Measurements from ENCODE around the gene DBP.
"Not testable (repeated sequence)": the region's sequence is repeated elsewhere in the genome, so short reads cannot be mapped to it uniquely, and the experiment has no call there.

Gene DBP, protein sequence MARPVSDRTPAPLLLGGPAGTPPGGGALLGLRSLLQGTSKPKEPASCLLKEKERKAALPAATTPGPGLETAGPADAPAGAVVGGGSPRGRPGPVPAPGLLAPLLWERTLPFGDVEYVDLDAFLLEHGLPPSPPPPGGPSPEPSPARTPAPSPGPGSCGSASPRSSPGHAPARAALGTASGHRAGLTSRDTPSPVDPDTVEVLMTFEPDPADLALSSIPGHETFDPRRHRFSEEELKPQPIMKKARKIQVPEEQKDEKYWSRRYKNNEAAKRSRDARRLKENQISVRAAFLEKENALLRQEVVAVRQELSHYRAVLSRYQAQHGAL

DNA sequence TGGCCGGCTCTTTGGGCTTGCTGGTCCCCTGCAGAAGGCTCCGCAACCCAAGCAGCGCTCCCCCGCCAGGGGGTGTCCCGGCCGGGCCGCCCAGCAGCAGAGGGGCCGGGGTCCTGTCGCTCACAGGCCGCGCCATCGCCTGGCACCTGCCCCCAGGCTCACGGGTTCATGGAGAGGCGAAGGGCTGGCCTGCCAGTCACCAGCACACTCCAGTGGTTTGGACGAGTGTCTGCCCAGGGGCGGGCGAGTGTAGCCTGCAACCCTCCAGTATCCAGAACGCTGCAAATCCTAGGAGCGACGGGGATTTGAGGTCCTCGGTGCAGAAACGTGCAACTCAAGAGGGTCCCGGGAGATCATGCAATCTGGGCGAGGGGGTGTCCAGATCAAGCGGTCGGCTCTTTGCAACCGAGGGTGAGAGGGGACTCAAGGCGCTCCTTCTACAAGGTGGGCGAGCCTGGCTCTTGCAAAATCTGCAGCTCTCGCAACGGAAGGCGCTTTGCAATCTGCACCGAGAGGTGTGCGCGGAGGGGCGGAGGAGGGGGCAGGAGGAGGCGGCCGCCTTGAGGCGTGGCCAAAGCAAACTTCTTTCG lies at the start of gene DBP:
Gene DBP, minus strand, starts transcription at position 521 of the 590 bp plus-strand sequence. Its CDS starts 385 bp downstream, at position 136.
- Histone ChIP-seq H3K9ac (ENCODE audit: low read length in 5 of 5) (peak within 1 kb of the TSS; percentile 64 to 89 (median 79)), H3K27ac (ENCODE audit: low read depth, low read length) (peak within 1 kb of the TSS; percentile 91), H3K9me3 (ENCODE audit: control insufficient read depth in 5 of 5, low read length in 5 of 5) (no peaks in the 10 kb centered on the region), H3K4me1 (ENCODE audit: control insufficient read depth in 5 of 5, insufficient read depth in 5 of 5, low read length in 5 of 5) (peaks cover 16 to 60% (median 56%) of the 10 kb centered on the region in 5 donors), H3K27me3 (ENCODE audit: control insufficient read depth in 5 of 5, insufficient read depth in 4 of 5, low read length in 5 of 5) (no peaks in the 10 kb centered on the region), H3K36me3 (ENCODE audit: control insufficient read depth in 5 of 5, insufficient read depth in 5 of 5, low read length in 5 of 5) (peaks cover 0 to 8% (median 6%) of the 10 kb centered on the region in 5 donors), H3K4me3 (ENCODE audit: low read depth in 1 of 5, low read length in 5 of 5) (peak within 1 kb of the TSS; percentile 83 to 94 (median 90))

DNA sequence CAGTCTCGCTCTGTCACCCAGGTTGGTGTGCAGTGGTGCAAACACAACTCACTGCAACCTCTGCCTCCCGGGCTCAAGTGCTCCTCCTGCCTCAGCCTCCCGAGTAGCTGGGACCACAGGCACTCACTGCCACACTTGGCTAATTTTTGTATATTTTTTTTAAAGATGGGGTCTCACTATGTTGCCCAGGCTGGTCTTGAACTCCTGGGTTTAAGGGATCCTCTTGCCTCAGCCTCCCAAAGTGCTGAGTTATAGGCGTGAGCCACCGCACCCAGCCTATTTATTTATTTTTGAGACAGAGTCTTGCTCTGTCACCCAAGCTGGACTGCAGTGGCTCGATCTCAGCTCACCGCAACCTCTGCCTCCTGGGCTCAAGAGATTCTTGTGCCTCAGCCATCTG lies 49.5 kb upstream of the DBP start:
- H3K36me3 ChIP-seq (ENCODE audit: control insufficient read depth in 5 of 5, insufficient read depth in 5 of 5, low read length in 5 of 5); H3K4me1 ChIP-seq (ENCODE audit: control insufficient read depth in 5 of 5, insufficient read depth in 5 of 5, low read length in 5 of 5); H3K27ac ChIP-seq (ENCODE audit: low read depth, low read length); H3K4me3 ChIP-seq (ENCODE audit: low read depth in 1 of 5, low read length in 5 of 5); H3K9ac ChIP-seq (ENCODE audit: low read length in 5 of 5); H3K9me3 ChIP-seq (ENCODE audit: control insufficient read depth in 5 of 5, low read length in 5 of 5); H3K27me3 ChIP-seq (ENCODE audit: control insufficient read depth in 5 of 5, insufficient read depth in 4 of 5, low read length in 5 of 5): not testable (repeated sequence)

DNA sequence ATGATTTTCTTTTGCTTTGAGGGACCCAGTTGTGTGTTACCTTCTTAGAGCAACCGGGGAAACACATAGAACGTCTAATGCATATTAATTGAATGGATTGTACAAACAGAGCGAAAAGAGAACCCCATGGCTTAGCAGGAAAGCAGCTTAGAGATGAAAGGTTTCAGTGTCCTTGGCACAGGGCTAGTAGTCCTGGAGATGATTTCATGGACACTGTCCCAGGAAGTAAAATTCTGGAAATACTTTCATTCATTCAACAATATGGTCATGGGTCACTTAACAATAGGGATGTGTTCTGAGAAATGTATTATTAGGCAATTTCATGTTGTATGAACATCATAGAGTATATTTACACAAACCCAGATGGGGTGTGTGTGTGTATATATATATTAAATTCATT lies 48.9 kb upstream of the DBP start:
- H3K9me3 ChIP-seq (ENCODE audit: control insufficient read depth in 5 of 5, low read length in 5 of 5): no peaks in the 10 kb centered on the region
- no peak overlapping the region for H3K4me3 ChIP-seq (ENCODE audit: low read depth in 1 of 5, low read length in 5 of 5)
- H3K9ac ChIP-seq (ENCODE audit: low read length in 5 of 5): no peak overlapping the region
- H3K27me3 ChIP-seq (ENCODE audit: control insufficient read depth in 5 of 5, insufficient read depth in 4 of 5, low read length in 5 of 5): no peaks in the 10 kb centered on the region
- no peak overlapping the region for H3K27ac ChIP-seq (ENCODE audit: low read depth, low read length)
- no peaks in the 10 kb centered on the region for H3K36me3 ChIP-seq (ENCODE audit: control insufficient read depth in 5 of 5, insufficient read depth in 5 of 5, low read length in 5 of 5)
- H3K4me1 ChIP-seq (ENCODE audit: control insufficient read depth in 5 of 5, insufficient read depth in 5 of 5, low read length in 5 of 5): peaks cover 0 to 4% (median 0%) of the 10 kb centered on the region in 5 donors

DNA sequence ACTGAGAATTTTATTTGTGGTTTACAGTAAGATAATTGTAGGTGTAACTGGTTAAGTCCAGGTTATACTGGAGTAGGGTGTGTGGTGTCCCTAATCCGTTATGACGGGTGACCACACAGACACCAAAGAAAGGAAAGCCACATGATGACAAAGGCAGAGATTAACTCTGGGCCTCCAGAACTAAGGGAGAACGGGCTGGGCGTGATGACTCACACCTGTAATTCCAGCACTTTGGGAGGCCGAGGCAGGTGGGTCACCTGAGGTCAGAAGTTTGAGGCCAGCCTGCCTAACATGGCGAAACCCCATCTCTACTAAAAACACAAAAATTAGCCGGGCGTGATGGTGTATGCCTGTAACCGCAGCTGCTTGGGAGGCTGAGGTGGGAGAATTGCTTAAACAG lies 48.4 kb upstream of the DBP start:
- Histone ChIP-seq H3K9ac (ENCODE audit: low read length in 5 of 5) (peak overlapping the region in 1 of 5 donors; percentile 19), H3K4me1 (ENCODE audit: control insufficient read depth in 5 of 5, insufficient read depth in 5 of 5, low read length in 5 of 5) (peaks cover 0 to 4% (median 0%) of the 10 kb centered on the region in 5 donors), H3K9me3 (ENCODE audit: control insufficient read depth in 5 of 5, low read length in 5 of 5) (no peaks in the 10 kb centered on the region), H3K36me3 (ENCODE audit: control insufficient read depth in 5 of 5, insufficient read depth in 5 of 5, low read length in 5 of 5) (no peaks in the 10 kb centered on the region), H3K4me3 (ENCODE audit: low read depth in 1 of 5, low read length in 5 of 5) (no peak overlapping the region), H3K27ac (ENCODE audit: low read depth, low read length) (no peak overlapping the region), H3K27me3 (ENCODE audit: control insufficient read depth in 5 of 5, insufficient read depth in 4 of 5, low read length in 5 of 5) (no peaks in the 10 kb centered on the region)

DNA sequence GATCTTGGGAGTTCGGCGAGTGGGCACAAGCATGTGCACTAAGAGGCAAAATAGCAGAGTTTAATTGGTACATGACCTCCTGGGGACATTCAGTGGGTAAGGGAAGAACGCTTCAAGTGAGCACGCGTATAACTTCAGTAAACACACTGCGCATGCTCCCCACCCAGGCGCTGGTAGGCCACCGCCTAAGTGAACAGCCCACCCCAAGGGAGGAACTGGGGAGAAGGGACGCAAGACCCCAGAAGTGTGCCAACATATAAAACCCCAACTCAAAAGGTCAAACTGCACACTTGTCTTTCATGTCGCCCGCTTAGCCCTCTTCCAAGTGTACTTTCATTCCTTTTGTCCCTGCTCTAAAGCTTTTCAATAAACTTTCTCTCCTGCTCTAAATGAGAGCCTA lies 46.2 kb upstream of the DBP start:
- no peak overlapping the region for H3K27ac ChIP-seq (ENCODE audit: low read depth, low read length)

DNA sequence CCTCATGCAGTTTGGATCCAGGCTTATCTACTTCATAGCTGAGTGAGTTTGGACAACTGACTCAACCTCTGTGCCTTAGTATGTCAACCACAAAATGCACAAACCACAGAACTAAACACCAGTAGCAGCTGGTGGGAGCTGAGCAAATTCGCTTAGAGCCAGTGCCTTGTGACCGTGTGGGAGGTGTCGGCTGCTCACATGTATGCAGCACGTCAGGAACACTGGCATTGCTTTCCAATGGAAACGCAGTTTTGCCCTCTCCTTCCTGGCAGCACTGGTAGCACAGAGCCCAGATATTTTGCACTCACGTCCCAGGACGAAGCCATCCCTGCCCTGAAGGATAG lies 43.9 kb upstream of the DBP start:
- peaks cover 0 to 4% (median 0%) of the 10 kb centered on the region in 5 donors for H3K4me1 ChIP-seq (ENCODE audit: control insufficient read depth in 5 of 5, insufficient read depth in 5 of 5, low read length in 5 of 5)
- no peaks in the 10 kb centered on the region for H3K27me3 ChIP-seq (ENCODE audit: control insufficient read depth in 5 of 5, insufficient read depth in 4 of 5, low read length in 5 of 5)
- no peak overlapping the region for H3K9ac ChIP-seq (ENCODE audit: low read length in 5 of 5)
- no peak overlapping the region for H3K4me3 ChIP-seq (ENCODE audit: low read depth in 1 of 5, low read length in 5 of 5)
- H3K9me3 ChIP-seq (ENCODE audit: control insufficient read depth in 5 of 5, low read length in 5 of 5): no peaks in the 10 kb centered on the region
- no peak overlapping the region for H3K27ac ChIP-seq (ENCODE audit: low read depth, low read length)
- no peaks in the 10 kb centered on the region for H3K36me3 ChIP-seq (ENCODE audit: control insufficient read depth in 5 of 5, insufficient read depth in 5 of 5, low read length in 5 of 5)

More for the DNA sequence above, 46.2 kb upstream of the DBP start:
- Histone ChIP-seq H3K9ac (ENCODE audit: low read length in 5 of 5) (no peak overlapping the region), H3K4me1 (ENCODE audit: control insufficient read depth in 5 of 5, insufficient read depth in 5 of 5, low read length in 5 of 5) (peaks cover 0 to 4% (median 0%) of the 10 kb centered on the region in 5 donors), H3K9me3 (ENCODE audit: control insufficient read depth in 5 of 5, low read length in 5 of 5) (no peaks in the 10 kb centered on the region), H3K36me3 (ENCODE audit: control insufficient read depth in 5 of 5, insufficient read depth in 5 of 5, low read length in 5 of 5) (no peaks in the 10 kb centered on the region), H3K27me3 (ENCODE audit: control insufficient read depth in 5 of 5, insufficient read depth in 4 of 5, low read length in 5 of 5) (no peaks in the 10 kb centered on the region), H3K4me3 (ENCODE audit: low read depth in 1 of 5, low read length in 5 of 5) (peak overlapping the region; percentile 8 to 53 (median 37))

DNA sequence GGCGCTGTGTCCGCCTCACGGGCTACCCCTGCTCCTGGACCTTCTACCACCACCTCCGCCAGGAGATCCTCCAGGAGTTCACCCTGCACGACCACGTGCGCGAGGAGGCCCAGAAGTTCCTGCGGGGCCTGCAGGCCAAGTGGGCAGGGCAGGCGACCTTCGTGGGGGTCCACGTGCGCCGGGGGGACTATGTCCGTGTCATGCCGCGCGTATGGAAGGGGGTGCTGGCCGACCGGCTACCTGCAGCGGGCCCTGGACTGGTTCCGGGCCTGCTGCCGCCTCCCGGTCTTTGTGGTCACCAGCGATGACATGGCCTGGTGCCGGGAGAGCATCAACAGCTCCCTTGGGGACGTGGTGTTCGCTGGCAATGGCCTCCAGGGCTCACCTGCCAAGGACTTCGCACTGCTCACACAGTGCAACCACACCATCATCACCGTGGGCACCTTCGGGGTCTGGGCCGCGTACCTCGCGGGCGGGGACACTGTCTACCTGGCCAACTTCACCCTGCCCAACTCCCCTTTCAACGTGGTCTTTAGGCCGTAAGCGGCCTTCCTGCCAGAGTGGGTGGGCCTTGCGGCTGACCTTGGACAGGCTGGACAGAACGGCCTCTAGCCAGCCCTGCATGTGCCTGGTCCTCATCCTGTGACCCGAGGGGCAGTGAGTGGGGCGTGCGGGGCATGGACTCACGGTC lies 43.4 kb upstream of the DBP start:
- H3K27me3 ChIP-seq (ENCODE audit: control insufficient read depth in 5 of 5, insufficient read depth in 4 of 5, low read length in 5 of 5): no peaks in the 10 kb centered on the region
- peaks cover 0 to 7% (median under 1%) of the 10 kb centered on the region in 5 donors for H3K4me1 ChIP-seq (ENCODE audit: control insufficient read depth in 5 of 5, insufficient read depth in 5 of 5, low read length in 5 of 5)
- H3K9me3 ChIP-seq (ENCODE audit: control insufficient read depth in 5 of 5, low read length in 5 of 5): no peaks in the 10 kb centered on the region
- no peak overlapping the region for H3K4me3 ChIP-seq (ENCODE audit: low read depth in 1 of 5, low read length in 5 of 5)
- H3K27ac ChIP-seq (ENCODE audit: low read depth, low read length): no peak overlapping the region
- H3K36me3 ChIP-seq (ENCODE audit: control insufficient read depth in 5 of 5, insufficient read depth in 5 of 5, low read length in 5 of 5): no peaks in the 10 kb centered on the region
- no peak overlapping the region for H3K9ac ChIP-seq (ENCODE audit: low read length in 5 of 5)

DNA sequence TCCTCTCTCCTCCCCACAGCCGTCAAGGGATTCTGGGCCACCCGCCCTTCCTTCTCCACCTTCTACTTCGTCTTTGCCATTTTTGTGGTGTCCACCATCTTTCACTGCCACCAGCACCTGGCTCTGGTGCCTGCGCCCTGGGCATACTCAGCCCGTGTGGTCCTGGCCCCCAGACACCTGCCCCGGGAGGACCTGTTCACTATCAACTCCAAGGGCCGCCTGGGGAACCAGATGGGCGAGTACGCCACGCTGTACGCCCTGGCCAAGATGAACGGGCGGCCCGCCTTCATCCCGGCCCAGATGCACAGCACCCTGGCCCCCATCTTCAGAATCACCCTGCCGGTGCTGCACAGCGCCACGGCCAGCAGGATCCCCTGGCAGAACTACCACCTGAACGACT lies 42.8 kb upstream of the DBP start:
- not testable (repeated sequence) for H3K27ac ChIP-seq (ENCODE audit: low read depth, low read length); H3K36me3 ChIP-seq (ENCODE audit: control insufficient read depth in 5 of 5, insufficient read depth in 5 of 5, low read length in 5 of 5); H3K9ac ChIP-seq (ENCODE audit: low read length in 5 of 5); H3K4me3 ChIP-seq (ENCODE audit: low read depth in 1 of 5, low read length in 5 of 5); H3K27me3 ChIP-seq (ENCODE audit: control insufficient read depth in 5 of 5, insufficient read depth in 4 of 5, low read length in 5 of 5); H3K9me3 ChIP-seq (ENCODE audit: control insufficient read depth in 5 of 5, low read length in 5 of 5)
- H3K4me1 ChIP-seq (ENCODE audit: control insufficient read depth in 5 of 5, insufficient read depth in 5 of 5, low read length in 5 of 5): peaks cover 1 to 13% (median 6%) of the 10 kb centered on the region in 5 donors

DNA sequence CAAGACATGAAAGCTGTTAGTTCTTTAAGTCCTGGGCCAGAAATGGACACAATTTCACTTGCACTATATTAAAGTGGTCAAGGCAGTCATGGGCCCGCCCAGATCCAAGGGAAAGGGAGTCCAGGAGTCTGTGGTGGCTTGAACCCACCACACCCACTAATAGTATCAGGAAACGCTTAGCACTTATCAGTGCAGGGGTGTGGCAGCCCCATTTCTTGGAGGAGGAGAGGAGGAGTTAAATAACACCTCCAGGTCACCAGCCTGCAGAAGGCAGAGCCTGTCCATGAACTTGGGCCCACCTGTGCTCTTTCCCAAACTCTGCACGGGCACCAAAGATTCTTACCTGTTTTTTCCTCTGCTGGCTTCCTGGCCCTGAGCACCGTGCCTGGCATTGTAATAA lies 41.0 kb upstream of the DBP start:
- Histone ChIP-seq H3K4me3 (ENCODE audit: low read depth in 1 of 5, low read length in 5 of 5) (no peak overlapping the region), H3K9ac (ENCODE audit: low read length in 5 of 5) (no peak overlapping the region), H3K9me3 (ENCODE audit: control insufficient read depth in 5 of 5, low read length in 5 of 5) (no peaks in the 10 kb centered on the region), H3K4me1 (ENCODE audit: control insufficient read depth in 5 of 5, insufficient read depth in 5 of 5, low read length in 5 of 5) (peaks cover 1 to 10% (median 7%) of the 10 kb centered on the region in 5 donors), H3K36me3 (ENCODE audit: control insufficient read depth in 5 of 5, insufficient read depth in 5 of 5, low read length in 5 of 5) (no peaks in the 10 kb centered on the region), H3K27me3 (ENCODE audit: control insufficient read depth in 5 of 5, insufficient read depth in 4 of 5, low read length in 5 of 5) (no peaks in the 10 kb centered on the region), H3K27ac (ENCODE audit: low read depth, low read length) (no peak overlapping the region)

DNA sequence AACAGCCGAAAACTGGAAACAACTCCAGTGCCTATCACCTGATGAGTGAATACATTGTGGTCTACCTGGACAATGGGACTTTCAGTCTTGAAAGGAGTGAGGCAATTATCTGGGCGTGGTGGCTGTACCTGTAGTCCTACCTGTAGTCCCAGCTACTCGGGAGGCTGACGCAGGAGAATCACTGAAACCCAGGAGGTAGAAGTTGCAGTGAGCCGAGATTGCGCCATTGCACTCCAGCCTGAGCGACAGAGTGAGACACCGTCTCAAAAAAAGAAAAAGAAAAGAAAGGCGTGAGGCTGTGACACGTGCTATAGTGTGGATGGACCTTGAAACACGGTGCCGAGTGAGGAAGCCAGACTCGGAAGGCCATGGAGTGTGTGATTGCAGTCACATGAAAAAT lies 39.7 kb upstream of the DBP start:
- Histone ChIP-seq H3K4me3 (ENCODE audit: low read depth in 1 of 5, low read length in 5 of 5) (no peak overlapping the region), H3K4me1 (ENCODE audit: control insufficient read depth in 5 of 5, insufficient read depth in 5 of 5, low read length in 5 of 5) (peaks cover 1 to 10% (median 7%) of the 10 kb centered on the region in 5 donors), H3K9ac (ENCODE audit: low read length in 5 of 5) (no peak overlapping the region), H3K27ac (ENCODE audit: low read depth, low read length) (no peak overlapping the region), H3K36me3 (ENCODE audit: control insufficient read depth in 5 of 5, insufficient read depth in 5 of 5, low read length in 5 of 5) (no peaks in the 10 kb centered on the region), H3K9me3 (ENCODE audit: control insufficient read depth in 5 of 5, low read length in 5 of 5) (no peaks in the 10 kb centered on the region), H3K27me3 (ENCODE audit: control insufficient read depth in 5 of 5, insufficient read depth in 4 of 5, low read length in 5 of 5) (peaks cover 0 to 2% (median 0%) of the 10 kb centered on the region in 5 donors)
